HG02885 (cell line): ENCODE data around the gene THRAP3.
"Not testable (repeated sequence)": the region's sequence is repeated elsewhere in the genome, so short reads cannot be mapped to it uniquely, and the experiment has no call there.

Experiments used
- ATAC-seq: cut with Tn5 transposase; IDR thresholded peaks from one replicate; pipeline ENCODE4 v1.9.1; 2021; ENCODE audit warnings: mild to moderate bottlenecking; ENCODE audit not compliant: unreplicated experiment, poor library complexity

THRAP3 gene

DNA sequence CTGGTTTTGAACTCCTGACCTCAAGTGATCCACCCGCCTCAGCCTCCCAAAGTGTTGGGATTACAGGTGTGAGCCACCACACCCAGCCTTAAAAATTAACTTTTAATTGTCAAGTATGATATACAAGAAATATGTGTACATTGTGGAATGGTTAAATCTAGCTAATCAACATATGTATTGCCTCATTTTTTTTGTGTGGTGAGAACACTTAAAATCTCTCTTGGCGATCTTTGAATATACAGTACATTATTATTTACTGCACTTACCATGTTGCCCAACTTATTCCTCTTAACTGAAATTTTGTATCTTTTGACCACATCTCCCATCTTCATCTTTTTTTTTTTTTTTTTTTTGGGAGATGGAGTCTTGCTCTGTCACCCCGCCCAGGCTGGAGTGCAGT lies 23.3 kb downstream of the THRAP3 start:
- ATAC-seq: no peak

DNA sequence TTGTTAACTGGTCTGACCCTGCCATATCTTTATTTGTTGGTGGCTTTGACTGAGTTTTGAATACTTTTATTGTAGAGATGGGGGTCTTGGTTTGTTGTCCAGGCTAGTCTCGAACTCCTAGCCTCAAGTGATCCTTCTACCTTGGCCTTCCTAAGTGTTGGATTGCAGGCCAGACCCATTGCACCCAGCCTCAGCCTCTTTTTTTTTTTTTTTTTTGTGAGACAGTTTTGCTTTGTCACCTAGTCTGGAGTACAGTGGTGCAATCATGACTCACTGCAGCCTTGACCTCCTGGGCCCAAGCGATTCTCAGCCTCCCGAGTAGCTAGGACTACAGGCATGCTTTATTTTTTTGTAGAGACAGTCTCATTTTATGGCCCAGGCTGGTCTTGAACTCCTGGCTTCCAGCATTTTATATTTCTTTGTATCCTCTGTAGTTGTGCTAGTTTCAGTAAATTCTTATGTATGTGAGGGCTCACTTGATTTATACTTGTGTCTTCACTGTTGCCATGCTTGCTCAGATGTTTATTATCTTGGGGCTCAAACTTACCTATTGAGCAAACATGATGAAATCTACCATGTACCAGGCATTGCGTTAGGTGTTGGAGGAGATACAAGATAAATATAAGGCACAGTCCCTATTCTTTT lies 24.1 kb downstream of the THRAP3 start:
- ATAC-seq: no peak

DNA sequence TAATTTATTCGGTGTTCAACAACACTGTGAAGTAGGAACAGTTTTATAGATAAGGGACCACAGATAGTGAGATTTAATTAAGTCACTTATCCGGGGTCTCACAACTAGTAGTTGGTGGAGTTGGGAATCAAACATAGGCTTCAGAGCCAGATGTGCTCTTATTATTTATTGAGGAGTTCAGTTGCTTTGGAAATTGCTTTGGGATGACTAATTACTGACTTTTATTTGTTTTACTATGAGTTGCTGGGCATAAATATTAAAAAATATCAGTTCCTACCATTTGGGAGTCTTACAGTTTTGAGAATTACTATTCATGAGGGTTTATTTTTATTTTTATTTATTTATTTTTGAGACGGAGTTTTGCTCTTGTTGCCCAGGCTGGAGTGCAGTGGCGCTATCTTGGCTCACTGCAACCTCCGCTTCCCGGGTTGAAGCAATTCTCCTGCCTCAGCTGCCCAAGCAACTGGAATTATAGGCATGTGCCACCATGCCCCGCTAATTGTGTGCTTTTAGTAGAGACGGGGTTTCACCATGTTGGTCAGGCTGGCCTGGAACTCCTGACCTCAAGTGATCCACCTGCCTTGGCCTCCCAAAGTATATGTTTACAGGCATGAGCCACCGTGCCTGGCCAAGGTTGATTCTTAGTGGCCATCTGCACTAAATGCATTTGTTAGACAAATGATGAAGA lies 27.7 kb downstream of the THRAP3 start:
- ATAC-seq: no peak

DNA sequence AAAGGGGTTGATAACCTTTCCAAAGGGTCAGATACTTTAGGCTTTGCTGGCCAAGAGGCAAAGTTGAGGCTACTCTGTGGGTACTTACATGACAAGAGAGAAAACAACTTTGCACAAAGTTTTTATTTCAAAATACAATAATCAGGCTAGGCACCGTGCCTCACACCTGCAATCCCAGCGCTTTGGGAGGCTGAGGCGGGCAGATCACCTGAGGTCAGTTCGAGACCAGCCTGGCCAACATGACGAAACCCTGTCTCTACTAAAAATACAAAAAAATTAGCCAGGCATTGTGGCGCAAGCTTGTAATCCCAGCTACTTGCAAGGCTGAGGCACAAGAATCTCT lies 28.2 kb downstream of the THRAP3 start:
- not testable (repeated sequence) for ATAC-seq

DNA sequence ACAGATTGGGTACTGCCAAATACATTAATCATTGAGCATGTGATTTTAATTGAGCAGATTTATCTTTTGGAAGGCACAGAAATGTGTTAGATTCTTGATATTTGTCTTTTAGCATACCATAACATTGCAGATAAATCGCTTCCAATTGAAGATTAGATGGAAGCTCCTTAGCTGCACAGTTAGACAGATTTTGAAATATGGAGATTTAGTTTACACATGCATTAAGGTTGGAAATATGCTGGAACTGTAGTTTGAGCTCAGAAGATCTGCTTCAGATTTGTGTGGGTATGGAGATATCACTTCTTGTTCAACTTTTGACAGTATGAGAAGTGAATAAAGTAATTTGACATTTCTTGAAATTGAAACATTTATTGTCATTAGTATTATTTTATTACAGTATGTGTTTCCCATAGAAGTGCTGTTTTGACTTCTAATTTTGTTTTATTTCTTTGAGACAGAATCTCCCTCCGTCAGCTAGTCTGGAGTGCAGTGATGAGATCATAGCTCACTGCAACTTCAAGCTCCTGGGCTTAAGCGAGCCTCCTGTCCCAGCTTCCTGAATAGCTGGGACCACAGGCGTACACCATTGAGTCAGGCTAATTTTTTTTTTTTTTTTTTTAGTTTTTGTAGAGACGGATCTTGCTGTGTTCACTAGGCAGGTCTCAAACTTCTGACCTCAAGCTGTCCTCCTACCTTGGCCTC lies 29.1 kb downstream of the THRAP3 start:
- no peak for ATAC-seq

DNA sequence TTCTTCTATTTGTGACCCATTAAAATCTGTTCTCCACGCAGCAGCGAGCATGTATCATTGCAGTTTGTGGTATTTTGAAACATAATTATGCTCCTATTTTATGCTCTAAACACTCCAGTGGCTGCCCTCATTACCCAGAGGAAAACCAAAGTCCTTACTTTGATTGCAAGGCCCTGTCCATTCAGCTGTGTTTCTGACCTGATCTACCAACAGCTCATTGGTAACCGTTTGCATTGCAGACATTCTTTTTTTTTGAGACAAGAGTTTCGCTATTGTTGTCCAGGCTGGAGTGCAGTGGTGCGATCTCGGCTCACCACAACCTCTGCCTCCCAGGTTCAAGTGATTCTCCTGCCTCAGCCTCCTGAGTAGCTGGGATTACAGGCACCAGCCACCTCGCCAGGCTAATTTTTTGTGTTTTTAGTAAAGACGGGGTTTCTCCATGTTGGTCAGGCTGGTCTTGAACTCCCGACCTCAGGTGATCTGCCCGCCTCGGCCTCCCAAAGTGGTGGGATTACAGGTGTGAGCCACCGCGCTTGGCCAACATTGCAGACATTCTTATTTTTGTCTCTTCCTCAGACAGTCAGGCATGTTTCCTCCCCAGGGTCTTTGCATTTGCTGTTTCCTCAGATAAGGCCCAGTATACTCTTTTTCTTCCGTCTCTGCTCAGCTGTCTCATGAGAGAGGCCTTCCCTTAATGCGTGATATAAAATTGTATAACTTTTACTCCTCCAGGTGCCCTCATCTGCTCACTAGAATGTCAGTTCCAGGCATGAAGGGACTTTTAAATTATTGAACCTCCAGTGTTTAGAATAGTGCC lies 32.5 kb downstream of the THRAP3 start:
- ATAC-seq: no peak

DNA sequence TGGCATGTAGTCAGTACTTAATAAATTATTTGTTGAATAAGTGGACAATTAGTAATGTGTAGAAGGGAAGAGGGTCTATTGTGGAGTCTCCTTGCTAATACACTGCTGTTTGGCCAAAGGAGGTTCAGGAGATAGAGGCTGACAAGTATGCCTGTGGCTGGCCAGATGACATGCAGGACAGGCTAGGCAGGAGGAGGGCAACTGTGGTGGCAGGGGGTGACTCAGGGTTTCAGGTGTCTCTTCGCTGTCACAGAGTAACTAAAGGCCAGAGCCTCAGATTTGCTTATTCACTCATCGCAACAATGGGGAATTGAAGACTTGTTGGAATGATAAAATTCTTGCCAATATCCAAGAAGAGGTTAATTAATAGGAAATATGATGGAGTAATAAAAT lies 33.1 kb downstream of the THRAP3 start:
- no peak for ATAC-seq

DNA sequence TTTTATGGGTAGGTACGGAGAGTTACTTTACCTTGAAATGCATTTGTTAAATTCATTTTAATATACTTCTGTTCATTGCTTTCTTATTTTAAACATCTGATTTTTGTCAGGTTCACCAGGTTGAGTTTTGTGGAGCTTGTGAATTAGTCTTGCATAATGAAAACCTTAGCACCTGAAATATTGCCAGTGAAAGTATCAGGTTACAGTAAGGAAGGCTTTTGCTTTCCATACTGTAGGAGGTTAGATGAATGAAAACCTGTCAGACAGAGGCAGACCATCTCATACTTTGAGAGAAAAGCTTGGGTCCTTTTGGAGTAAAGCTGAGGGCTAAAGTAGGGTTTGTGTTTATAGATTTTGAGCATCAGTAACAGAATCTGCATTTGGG lies 34.7 kb downstream of the THRAP3 start:
- no peak for ATAC-seq

DNA sequence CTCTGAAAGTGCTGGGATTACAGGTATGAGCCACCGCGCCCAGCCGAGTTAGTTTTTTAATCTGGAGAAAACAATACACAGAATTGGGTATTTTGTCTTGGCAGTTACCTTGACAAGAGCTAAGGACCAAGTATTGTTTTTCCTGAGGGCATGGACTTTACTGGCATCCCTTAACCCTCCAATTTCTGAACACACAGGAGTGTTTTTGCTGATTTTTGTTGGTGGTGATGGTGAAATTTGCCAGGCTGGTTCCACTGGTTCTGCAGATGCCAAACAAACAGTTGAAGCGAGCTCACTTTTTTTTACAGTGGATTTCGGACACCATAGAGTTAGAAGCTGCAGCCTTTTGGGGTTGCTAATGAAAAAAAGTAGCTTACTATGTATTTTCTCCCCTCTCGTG lies 44.7 kb downstream of the THRAP3 start:
- no peak for ATAC-seq

DNA sequence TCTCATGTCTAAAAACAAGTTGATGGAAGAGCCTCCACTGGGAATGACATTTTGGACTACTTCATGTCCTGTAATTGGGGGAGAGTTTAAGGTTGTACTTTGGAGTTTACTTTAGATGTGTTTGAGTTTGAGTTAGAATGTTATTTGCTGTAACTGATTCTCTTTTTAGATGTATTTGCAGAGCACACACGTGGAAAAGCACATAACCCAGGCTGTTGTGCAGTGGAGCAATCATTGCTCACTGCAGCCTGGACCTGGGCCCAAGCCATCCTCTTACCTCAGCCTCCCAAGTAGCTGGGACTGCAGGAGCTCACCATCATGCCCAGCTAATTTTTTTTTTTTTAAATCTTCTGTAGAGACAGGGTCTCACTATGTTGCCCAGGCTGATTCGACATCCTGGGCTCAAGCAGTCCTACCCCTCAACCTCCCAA lies 45.2 kb downstream of the THRAP3 start:
- ATAC-seq: no peak

DNA sequence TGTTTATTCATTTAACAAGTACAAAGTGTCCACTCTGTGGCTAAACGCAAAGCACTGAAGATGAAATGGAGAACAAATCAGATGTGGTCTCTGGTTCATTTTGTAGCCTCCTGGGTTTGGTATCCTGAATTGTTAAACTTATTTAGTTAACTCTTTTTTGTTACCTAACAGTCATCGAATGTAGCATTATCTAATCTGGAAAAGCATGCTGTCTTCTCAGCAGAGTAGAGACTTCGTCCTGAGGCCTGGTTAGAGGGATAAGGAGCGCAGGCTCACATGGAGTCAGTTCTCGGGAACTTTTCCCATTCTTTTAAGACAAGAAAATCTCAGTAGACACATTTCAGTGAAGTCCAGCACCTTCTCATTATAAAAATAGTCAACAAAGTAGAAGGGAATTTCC lies 48.8 kb downstream of the THRAP3 start:
- ATAC-seq: no peak

DNA sequence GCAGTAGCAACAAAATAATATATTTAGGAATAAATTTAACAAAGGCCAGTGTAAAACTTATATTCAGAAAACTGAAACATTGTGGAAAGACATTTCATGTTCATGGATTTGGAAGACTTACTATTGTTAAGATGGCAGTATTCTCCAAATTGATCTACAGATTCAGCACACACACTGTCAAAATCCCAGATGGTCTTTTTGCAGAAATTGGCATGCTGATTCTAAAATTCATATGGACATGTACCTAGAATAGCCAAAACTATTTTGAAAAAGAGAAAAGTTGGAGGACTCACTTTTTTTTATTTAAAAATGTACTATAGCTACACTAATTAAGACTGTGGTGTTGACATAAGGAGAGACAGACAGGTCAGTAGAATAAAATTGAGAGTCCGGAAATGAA lies 50.0 kb downstream of the THRAP3 start:
- no peak for ATAC-seq

DNA sequence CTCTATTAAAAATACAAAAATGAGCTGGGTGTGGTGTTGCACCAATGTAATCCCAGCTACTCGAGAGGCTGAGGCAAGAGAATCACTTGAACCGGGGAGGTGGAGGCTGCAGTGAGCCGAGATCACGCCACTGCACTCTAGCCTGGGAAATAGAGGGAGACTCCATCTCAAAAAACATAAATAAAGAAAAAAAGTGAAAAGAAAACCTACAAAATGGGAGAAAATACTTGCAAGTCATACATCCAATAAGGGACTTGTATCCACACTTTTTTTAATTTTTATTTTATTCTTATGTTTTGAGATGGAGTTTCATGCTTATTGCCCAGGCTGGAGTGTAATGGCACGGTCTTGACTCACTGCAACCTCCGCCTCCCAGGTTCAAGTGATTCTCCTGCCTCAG lies 52.4 kb downstream of the THRAP3 start:
- no peak for ATAC-seq

DNA sequence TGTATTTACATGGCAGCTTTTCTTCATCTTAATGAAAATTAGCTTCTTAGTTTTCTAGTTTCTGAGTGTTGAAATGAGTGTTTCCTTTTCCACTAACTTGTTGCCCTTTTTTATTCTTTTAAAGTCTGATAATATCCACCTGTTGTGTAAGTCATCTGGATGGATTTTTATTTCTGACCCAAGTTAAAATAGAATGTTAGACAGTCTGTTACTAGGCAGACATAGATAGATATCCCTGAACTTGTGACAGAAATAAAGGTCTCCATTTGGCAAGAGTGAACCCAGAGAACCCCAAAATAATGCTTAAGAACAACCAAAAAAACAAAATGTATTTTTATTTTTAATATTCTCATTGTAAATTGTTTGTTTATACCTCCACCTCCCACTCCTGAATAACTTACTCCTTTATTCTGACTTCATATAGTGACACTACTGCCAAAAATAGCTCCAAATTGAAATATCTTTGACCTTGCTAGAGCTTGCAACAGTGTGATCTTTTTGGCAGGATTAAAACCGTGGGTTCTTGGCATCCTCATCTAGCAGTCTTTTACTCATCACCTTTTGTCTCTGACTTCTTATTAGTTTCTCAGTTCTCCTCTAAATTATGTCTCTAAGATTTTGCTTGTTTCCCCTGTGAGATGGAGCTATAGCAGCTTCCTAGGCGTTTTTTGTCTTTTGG lies 55.0 kb downstream of the THRAP3 start:
- no peak for ATAC-seq

DNA sequence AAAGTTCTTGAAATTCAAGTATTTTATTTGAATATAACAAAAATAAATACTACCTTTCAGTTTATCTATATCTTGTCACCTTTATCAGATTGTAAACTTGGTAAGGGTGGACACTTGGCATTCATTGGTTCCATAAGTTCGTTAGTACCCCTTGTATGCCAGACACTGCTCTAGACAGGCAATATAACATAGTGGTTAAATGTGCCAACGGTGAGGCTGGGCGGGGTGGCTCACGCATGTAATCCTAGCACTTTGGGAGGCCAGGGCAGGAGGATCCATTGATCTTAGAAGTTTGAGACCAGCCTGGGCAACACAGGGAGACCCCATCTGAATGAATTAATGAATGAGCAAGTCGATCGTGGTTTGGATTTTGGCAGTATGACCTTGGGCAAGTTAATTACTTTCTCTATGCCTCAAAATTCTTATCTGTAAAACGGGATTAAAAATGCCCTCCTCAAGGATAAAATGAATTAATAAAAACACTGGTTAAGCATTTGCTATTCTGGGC lies 55.6 kb downstream of the THRAP3 start:
- ATAC-seq: no peak

DNA sequence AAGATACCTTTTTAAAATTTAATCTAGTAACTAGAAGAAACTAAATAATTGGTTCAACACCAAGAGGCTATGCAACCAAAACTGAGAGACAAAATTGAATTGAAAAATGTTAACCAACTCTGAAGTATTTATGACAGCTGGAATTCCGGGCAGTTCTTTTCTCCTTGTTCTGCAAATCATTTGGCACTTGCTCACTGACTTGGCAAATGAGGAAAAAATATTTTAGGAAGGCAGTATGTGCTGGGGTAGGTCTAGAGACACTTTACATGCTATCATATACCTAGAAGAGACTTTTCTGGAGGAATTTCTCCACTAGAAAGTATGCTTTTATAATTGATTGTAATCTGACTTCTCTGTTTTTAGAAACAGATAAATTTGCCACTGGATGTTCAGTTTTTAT lies 59.8 kb downstream of the THRAP3 start:
- no peak for ATAC-seq

DNA sequence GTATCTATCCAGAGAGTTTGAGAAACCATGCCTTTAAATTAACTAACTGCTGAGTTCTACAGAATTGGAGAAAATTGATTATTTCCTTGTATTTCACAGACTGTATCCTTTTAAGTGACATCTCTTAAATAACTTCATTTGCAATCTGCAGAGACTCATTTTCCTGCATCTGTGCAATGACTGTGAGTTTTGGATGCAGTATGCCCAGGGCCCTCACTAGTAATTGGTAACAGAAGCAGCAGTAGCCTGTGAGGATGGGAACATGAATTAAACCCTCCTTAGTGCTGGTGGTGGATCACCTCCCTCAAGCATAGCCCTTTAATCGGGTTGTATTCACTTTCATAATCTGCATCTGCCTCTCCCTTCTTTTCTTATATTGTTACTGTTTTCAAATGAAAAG lies 60.3 kb downstream of the THRAP3 start:
- no peak for ATAC-seq

DNA sequence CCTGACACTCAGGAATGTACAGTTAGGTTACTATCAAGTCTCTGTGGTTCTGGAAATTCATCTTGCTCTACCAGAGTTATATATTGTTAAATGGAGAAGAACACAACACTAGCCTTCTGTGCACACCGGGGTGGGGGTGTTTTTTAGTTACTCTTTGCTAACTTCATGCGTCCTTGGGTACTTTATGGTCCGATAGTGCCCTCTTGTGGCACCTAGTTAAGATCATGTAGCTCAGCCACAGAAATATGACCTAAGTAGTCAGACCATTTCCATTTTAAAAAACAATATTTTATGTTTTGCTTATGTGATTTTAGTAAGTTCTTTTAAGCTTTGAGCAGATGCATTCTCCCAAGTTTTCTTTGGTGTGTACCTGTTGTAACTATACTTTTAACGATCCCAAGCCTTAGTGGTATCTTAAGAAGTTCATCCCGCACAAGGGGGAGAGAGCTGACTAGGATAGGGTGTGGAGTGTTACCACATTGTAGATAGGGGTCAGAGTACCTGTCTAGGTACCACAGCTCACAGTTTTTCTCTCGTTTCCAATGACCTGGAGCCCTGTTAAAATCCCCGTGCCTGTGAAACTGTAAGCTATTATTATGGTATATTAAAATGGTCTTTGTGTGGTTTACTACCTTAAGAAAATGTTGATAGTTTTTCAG lies 61.3 kb downstream of the THRAP3 start:
- no peak for ATAC-seq

DNA sequence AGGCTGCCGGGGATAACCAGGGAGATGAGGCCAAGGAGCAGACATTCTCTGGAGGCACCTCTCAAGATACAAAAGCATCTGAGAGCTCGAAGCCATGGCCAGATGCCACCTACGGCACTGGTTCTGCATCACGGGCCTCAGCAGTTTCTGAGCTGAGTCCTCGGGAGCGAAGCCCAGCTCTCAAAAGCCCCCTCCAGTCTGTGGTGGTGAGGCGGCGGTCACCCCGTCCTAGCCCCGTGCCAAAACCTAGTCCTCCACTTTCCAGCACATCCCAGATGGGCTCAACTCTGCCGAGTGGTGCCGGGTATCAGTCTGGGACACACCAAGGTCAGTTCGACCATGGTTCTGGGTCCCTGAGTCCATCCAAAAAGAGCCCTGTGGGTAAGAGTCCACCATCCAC lies 62.6 kb downstream of the THRAP3 start:
- ATAC-seq: no peak

DNA sequence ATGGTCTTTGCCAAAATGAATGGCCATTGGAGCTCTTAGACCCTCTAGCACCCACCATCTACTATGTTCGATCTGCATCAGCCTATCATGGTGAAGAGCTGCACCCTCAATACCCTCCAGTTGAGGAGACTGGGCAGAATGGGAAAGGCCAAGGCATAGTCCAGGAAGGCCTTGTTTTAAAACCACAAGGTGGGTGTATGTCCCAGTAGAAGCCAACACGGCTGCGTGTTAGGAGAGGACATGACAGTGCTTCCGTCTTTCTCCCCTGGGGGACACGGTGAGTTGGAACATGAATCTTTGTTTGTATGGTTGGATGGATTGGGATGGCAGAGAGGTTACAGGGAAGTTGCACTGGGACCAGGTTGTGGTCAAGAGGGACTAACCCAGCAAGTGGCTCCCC lies 63.4 kb downstream of the THRAP3 start:
- no peak for ATAC-seq
